ENCODE results near the gene TADA2A. TPM values are rescaled to one million over a fixed set of nuclear protein-coding genes. Genes with fewer than 3 reads are reported as not detected.
A peak's percentile ranks its signal among the peaks of the same experiment; 100 is the strongest.

The TADA2A gene
- polyA plus RNA-seq (ENCODE audit: insufficient read length in 3 of 3), result 10 to 100 TPM; 15.0 to 28.4 (median 26.5) TPM

- DNase-seq (ENCODE audit: low read depth in 3 of 3, low spot score in 2 of 3), result peak in 2 of 3 donors; percentile 16 to 55
Observed at GRCh38 chr17:37406635-37407461, at the start of gene TADA2A, which contains the start of gene ACACA. TSS of gene TADA2A (plus strand) at chr17:37406886. CDS start at chr17:37411366, 4,480 bp downstream. TSS of gene ACACA (minus strand) at chr17:37406836. CDS start at chr17:37406299, 537 bp downstream.

GRCh38 chr17:37358098-37358829, 48.4 kb upstream of the TADA2A start:
- peak; percentile 33 to 67 (median 51) for DNase-seq (ENCODE audit: low read depth in 3 of 3, low spot score in 2 of 3)

- peak; percentile 58 to 84 (median 82) for DNase-seq (ENCODE audit: low read depth in 3 of 3, low spot score in 2 of 3)
Observed at GRCh38 chr17:37358830-37359681, 47.6 kb upstream of the TADA2A start.

- peak; percentile 36 to 44 (median 36) for DNase-seq (ENCODE audit: low read depth in 3 of 3, low spot score in 2 of 3)
Observed at GRCh38 chr17:37359682-37360188, 47.0 kb upstream of the TADA2A start.

- no peak for DNase-seq (ENCODE audit: low read depth in 3 of 3, low spot score in 2 of 3)
Observed at GRCh38 chr17:37360632-37361031, 46.1 kb upstream of the TADA2A start.

GRCh38 chr17:37361543-37361942, 45.1 kb upstream of the TADA2A start:
- no peak for DNase-seq (ENCODE audit: low read depth in 3 of 3, low spot score in 2 of 3)

- no peak for DNase-seq (ENCODE audit: low read depth in 3 of 3, low spot score in 2 of 3)
Observed at GRCh38 chr17:37365589-37365988, 41.1 kb upstream of the TADA2A start.

GRCh38 chr17:37368577-37368976, 38.1 kb upstream of the TADA2A start:
- no peak for DNase-seq (ENCODE audit: low read depth in 3 of 3, low spot score in 2 of 3)

GRCh38 chr17:37373530-37374159, 33.0 kb upstream of the TADA2A start:
- DNase-seq (ENCODE audit: low read depth in 3 of 3, low spot score in 2 of 3), result peak; percentile 50 to 77 (median 61)

GRCh38 chr17:37375706-37376105, 31.0 kb upstream of the TADA2A start, which contains the start of gene C17orf78:
TSS of gene C17orf78 (plus strand) at chr17:37375985. CDS start at chr17:37376093, 108 bp downstream.
- DNase-seq (ENCODE audit: low read depth in 3 of 3, low spot score in 2 of 3), result no peak

GRCh38 chr17:37382056-37382455, 24.6 kb upstream of the TADA2A start:
- no peak for DNase-seq (ENCODE audit: low read depth in 3 of 3, low spot score in 2 of 3)

- no peak for DNase-seq (ENCODE audit: low read depth in 3 of 3, low spot score in 2 of 3)
Observed at GRCh38 chr17:37384560-37385149, 22.0 kb upstream of the TADA2A start.

GRCh38 chr17:37385474-37385990, 21.2 kb upstream of the TADA2A start:
- DNase-seq (ENCODE audit: low read depth in 3 of 3, low spot score in 2 of 3), result no peak

- no peak for DNase-seq (ENCODE audit: low read depth in 3 of 3, low spot score in 2 of 3)
Observed at GRCh38 chr17:37386462-37386861, 20.2 kb upstream of the TADA2A start.

- no peak for DNase-seq (ENCODE audit: low read depth in 3 of 3, low spot score in 2 of 3)
Observed at GRCh38 chr17:37388266-37388665, 18.4 kb upstream of the TADA2A start.

GRCh38 chr17:37389160-37389559, 17.5 kb upstream of the TADA2A start:
- no peak for DNase-seq (ENCODE audit: low read depth in 3 of 3, low spot score in 2 of 3)

- DNase-seq (ENCODE audit: low read depth in 3 of 3, low spot score in 2 of 3), result no peak
Observed at GRCh38 chr17:37391146-37391545, 15.5 kb upstream of the TADA2A start.

- DNase-seq (ENCODE audit: low read depth in 3 of 3, low spot score in 2 of 3), result no peak
Observed at GRCh38 chr17:37392024-37392590, 14.6 kb upstream of the TADA2A start.

GRCh38 chr17:37393352-37393751, 13.3 kb upstream of the TADA2A start:
- DNase-seq (ENCODE audit: low read depth in 3 of 3, low spot score in 2 of 3), result no peak
